Inflammatory macrophage (primary cell): ENCODE results near the gene ERBB2.
A peak's percentile ranks its signal among the peaks of the same experiment; 100 is the strongest.

Experiments
- DNase-seq, 2 donors: peaks; one replicate each; pipeline ENCODE4 v3.0.0-alpha.2; 2020 to 2022

The ERBB2 gene

GRCh38 chr17:39727556-39727955 lies 27.7 kb downstream of the ERBB2 start:
- no peak for DNase-seq

GRCh38 chr17:39729280-39729851 lies 29.5 kb downstream of the ERBB2 start:
- no peak for DNase-seq

- DNase-seq, result peak; percentile 87 to 89
These were observed 30.4 kb downstream of the ERBB2 start, which contains the start of gene MIEN1 for GRCh38 chr17:39730095-39730921. MIEN1 (minus strand) TSS chr17:39730532; CDS start chr17:39730495, 37 bp downstream.

- no peak for DNase-seq
These were observed 32.7 kb downstream of the ERBB2 start for GRCh38 chr17:39732586-39732985.

- no peak for DNase-seq
These were observed 36.0 kb downstream of the ERBB2 start for GRCh38 chr17:39735882-39736281.

GRCh38 chr17:39736319-39737165 lies 36.7 kb downstream of the ERBB2 start:
- DNase-seq, result no peak

- DNase-seq, result no peak
These were observed 37.4 kb downstream of the ERBB2 start for GRCh38 chr17:39737206-39737759.

GRCh38 chr17:39737760-39738567 lies 38.1 kb downstream of the ERBB2 start, which contains the start of gene GRB7:
GRB7 (plus strand) TSS chr17:39737938; CDS start chr17:39742302, 4,364 bp downstream.
- DNase-seq, result no peak

GRCh38 chr17:39738568-39738901 lies 38.7 kb downstream of the ERBB2 start:
- DNase-seq, result no peak

- no peak for DNase-seq
These were observed 39.4 kb downstream of the ERBB2 start for GRCh38 chr17:39738983-39739884.

GRCh38 chr17:39739885-39740356 lies 40.1 kb downstream of the ERBB2 start:
- no peak for DNase-seq

GRCh38 chr17:39740357-39741111 lies 40.7 kb downstream of the ERBB2 start:
- no peak for DNase-seq

- DNase-seq, result no peak
These were observed 42.4 kb downstream of the ERBB2 start for GRCh38 chr17:39742126-39742855.

- no peak for DNase-seq
These were observed 43.1 kb downstream of the ERBB2 start for GRCh38 chr17:39742856-39743436.

- DNase-seq, result no peak
These were observed 44.4 kb downstream of the ERBB2 start for GRCh38 chr17:39744075-39744835.

- DNase-seq, result no peak
These were observed 45.0 kb downstream of the ERBB2 start for GRCh38 chr17:39744836-39745215.

GRCh38 chr17:39745335-39746144 lies 45.7 kb downstream of the ERBB2 start:
- DNase-seq, result no peak
